Islet precursor cell (in vitro differentiated cells): ENCODE data around the gene SCMH1.
A peak's percentile ranks its signal among the peaks of the same experiment; 100 is the strongest.
"Not testable (repeated sequence)": the region's sequence is repeated elsewhere in the genome, so short reads cannot be mapped to it uniquely, and the experiment has no call there.

Source experiments
- DNase-seq: peaks from one replicate; pipeline ENCODE4 v3.0.0-alpha.2; 2018

The SCMH1 gene

DNA sequence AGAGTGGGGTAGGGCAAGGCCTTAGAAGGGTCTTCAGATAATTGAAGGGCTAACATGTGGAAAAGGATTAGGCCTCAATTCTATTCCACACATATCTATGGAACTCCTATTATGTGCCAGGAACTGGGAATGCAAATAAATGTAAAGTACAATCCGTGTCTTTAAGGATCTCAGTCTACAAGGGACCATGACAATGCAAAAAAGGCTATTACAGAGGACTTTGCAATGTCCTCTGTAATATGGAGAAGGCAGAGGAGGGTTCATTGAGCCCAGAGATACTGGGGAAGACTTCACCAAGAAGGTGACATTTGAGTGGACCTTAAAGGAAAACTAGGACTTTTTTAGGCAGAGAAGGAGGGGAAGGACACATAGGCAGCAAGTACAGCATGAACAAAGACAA lies 4.5 kb upstream of the SCMH1 start:
- no peak for DNase-seq

DNA sequence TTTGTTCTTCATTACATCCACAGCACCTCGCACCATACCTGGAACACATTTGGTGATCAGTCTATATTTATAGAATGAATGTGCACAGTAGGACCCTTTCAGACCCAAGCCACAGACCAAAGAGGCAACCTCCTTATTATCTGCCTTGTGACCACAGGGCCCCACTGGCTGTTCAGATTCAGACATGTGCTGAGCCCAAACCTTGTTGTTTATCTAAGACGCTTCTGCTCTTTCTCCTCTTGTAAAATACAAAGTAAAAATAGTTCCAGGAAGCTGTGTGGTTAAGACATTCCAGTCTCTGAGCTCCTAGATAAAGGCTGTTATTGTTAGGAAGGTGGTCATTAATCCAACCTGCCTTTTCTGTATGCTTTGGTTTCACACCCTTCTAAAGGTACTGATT lies 3.6 kb upstream of the SCMH1 start:
- DNase-seq = peak; percentile 70

DNA sequence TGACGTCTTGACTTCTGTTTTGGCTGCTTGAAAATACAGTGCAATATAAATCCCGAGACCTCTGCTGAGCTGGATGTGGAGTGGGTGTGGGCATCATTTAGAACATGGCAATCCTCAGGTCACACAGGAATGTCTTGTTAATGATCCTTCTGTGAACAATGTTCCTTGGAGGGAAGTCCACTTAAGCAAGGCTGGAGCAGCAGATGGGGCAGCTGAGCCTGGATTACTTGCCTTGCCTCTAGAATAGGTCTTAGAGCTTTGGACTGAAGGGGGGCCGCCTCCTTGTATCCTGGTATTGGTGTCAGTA lies 926 bp upstream of the SCMH1 start:
- no peak for DNase-seq

DNA sequence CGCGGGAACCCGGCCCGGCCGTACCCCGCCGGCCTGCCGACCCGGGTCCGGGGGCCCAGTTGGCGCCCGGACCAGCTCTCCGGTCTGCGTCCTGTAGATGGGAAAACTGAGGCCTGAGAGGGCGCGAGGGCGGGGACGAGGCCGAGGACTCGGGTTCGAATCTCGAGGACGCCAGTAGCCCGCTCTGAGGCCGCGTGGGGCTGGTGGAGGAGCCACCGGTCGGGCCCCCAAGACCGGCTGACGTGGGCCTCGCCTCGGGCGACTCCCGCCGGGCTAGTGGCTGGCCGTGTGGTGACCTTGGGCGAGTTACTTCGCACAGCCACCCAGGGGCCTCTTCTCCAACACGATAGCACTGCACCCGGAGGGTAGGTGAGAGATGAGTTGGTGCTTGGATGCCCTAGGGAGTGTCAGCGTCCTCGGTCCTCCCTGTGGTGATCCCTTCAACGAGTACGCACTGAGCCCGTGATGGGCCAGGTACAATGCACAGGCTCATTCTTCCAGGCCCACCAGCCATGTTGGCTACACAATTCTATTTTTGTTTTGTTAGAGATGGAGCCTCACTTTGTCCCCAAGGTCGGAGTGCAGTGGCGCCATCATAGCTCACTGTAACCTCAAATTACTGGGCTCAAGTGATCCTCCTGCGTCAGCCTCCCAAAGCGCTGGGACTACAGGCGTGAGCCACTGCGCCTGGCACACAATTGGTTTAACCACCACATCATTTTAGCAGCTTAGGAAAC lies 404 bp upstream of the SCMH1 start:
- peak; percentile 63 for DNase-seq

DNA sequence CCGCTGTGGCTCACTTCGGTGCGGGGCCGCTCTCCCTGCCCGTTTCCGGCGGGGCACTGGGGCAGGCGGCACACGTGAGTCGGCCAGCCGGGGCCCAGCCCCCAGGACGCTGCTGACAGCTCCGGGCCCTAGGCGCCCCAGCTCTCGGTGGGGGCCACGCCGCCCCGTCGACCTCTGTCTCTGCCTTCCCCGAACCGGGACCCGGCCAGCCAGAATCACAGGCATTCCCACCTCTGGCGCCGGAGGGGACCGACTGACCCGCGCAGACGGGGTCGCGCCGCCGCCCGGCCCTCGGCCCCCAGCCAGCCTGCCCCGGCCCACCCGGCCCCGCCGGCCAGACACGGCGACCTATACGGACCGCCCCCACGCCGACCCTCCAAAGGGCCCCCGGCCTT lies 755 bp downstream of the SCMH1 start:
- DNase-seq = peak; percentile 67

DNA sequence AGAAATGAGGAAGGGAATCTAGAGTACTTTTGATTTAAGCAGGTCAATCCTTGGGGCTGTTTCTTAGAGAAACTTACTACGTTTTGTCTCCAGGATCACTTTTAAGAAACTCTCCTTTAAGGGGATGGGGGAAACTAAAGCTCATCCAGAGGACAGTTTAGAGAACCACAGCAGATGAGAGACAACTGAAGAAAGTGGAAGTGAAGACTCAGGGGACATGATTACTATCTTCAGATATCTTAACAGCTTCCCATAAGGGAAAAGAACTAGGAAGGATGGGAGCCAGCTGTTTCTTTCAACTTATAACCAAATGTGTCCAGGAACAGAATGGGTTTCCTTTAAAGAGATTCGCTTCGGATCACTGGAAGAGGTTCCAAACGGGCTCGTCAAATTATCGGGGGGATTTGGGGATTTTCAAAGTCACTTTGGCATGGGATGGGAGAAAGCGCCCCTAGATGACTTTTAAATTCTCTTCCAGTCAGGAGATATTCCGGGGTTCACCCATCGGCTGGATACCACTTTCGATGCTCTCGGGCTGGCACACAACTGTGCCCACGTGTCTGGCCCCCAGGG lies 1.2 kb downstream of the SCMH1 start:
- no peak for DNase-seq

DNA sequence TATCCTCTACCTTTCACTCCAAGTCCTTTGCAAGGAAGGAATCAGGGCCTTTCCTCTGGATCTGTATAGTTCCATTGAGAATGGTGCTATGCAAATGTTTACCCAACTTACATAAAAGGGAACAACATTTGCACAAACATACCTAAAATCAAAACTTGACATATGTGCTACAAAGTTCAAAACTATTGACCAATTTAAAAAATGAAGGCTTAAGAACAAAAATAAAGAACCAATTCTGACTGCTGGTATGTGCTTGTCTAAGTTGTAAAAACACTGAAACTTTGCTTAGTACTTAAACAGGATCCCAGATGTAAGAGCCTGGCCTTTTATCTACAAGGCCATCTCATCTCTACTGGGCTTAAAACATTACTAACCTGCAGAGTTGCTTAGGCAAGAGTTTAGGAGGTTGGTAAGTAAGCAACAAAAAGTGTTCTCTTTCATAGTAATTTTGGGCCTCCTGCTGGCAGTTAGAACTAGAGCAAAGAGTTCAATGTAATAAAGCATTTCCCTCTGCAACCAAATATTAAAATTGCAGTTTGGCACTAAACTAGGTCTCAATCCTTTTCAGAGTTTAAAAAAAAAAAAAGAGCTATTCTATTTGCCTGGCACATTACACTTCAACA lies 2.0 kb downstream of the SCMH1 start:
- no peak for DNase-seq

DNA sequence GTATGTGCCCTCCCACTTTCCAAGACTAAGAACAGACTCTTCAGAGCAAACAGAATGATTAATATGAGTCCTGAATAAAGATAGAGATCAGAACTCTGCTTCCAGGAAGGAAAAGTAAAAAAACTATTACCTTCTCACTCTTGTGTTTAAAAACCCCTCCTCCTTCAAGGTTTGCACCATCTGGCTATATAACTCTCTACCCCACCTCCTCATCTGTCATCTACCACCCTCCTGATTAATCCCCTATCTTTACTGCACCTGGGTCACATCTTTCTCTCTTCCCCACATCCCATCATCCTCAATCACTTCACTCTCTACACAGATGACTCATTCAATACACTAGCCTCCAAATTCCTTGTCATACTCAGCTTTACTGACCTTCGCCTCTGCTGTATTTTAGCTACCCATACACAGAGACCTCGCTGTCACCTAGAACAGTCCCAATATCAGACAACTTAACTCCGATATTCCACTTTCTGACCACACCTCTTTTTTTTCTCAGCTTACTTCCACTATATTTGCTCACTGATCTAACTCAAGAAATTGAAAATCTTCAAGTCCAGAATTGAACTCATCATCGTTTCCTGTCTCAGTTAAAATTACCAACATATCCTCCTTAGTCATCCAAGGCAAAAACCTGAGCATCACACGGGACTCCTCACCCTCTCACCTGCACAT lies 3.7 kb downstream of the SCMH1 start:
- DNase-seq = no peak

DNA sequence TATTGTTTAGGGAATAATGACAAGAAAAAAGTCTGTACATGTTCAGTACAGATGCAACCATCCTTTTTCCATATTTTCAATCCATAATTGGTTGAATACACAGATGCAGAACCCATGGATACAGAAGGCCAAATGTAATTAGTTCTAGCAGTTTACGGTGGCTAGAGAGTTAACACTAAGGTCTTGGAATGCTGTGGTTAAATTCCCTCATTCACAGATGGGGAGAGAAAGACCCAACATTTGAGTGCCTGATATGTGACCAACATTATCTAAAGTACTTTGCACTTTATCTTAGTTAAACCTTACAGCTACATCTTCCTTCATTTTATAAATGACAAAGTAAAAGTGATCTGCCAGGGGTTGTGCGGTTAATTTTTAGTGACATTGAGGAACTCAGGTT lies 5.3 kb downstream of the SCMH1 start:
- DNase-seq = no peak

DNA sequence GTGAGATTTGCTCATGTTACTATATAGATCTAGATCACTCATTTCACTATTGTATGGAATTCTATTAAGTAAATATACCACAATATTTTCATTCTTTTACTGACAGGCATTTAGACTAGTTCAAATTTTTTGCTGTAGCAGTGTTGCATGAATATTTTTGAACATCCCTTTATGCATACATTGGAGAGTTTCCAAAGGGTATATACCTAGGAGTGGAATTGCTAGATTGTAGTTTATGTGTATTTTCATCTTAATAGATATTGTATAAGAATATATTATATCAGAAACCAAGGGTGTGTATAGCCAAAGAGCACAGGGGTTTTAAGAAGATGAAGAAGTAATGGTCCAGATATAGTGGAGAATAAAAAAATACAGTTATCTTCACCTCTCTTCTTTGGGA lies 6.2 kb downstream of the SCMH1 start:
- DNase-seq = no peak

DNA sequence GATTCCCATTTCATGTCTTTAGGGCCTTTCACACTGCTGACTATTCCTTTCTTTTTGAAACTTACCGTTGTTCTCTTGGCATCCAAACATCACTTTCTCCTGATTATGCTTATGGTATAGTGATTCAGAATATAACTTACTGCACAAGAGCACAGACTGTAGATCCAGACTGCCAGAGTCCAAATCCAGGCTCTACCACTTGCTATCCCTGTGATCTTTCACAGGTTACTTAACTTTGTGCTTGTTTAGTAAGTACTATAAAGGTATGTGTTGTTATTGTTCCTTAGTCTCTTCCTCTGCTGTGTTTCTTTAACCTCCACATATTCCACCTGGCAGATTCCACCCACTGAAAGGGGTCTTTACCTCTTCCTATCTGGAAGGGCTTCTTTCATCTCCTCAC lies 8.4 kb downstream of the SCMH1 start:
- no peak for DNase-seq

DNA sequence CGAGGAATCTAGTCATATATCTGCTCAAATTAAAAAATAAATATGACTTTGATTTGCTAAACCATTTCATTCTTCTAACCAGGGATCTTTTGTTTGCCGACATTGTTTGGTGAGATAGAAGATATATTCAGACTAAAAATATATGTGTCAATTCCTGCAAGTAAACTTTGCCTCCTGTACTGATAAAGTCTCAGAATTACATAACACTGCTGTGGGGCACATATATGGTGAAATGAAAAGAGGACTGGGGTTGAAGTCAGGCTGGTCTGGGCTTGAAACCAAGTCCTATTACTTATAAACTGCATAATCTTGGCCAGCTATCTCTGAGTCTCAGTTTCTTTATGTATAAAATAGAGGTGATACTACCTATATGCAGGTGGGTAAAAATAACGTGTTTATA lies 9.8 kb downstream of the SCMH1 start:
- DNase-seq = no peak

DNA sequence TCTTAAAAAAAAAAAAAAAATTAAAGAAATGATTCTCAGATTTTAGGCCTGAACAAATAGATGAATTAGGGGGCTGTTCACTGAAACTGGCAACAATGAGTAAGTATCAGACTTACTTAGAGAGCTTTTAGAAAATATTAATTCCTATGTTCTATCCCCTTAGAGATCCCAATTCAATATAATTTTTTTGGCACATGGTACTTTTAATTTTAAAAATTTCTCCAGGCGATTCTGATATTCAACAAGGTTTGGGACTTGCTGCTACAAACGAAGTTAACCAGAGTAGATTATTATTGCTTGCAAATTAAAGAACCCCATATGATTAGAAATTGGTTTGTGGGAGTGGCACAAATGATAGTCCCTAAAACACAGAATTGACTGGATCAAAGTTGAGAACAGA lies 11.4 kb downstream of the SCMH1 start:
- no peak for DNase-seq

DNA sequence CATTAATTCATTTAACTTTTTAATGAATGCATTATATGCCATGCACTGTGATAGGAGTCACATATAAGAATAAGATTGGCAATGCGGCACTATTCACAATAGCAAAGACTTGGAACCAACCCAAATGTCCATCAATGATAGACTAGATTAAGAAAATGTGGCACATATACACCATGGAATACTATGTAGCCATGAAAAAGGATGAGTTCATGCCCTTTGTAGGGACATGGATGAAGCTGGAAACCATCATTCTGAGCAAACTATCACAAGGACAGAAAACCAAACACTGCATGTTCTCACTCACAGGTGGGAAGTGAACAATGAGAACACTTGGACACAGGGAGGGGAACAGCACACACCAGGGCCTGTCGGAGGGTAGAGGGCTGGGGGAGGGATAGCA lies 12.9 kb downstream of the SCMH1 start:
- DNase-seq = not testable (repeated sequence)

DNA sequence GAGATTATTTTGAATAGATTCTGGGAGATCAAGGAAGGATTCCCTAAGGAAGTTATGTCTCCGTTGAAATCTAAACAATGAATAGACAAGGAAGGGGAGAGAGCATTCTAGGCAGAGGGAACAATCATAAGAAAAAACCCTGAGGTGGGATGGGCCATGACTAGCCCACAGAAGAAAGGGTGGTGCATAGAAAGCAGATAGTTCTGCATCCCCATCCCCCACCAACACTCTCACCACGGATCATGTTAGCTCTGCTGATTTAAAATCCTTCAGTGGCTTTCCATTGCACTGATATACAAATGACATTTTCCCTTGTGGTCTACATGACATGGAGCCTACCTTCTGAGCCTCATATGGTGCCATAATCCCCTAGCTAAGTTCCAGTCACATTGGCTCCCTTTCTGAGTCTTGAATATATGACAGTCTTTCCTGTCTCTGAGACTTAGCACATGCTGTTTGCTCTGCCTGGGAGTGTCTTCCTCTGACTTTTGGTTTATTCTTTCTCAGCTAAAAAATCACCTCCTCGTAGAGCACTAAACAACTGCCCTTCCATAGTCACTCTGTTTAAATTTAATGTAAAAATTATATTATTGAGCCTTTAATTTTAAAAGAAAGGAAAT lies 15.2 kb downstream of the SCMH1 start:
- no peak for DNase-seq

DNA sequence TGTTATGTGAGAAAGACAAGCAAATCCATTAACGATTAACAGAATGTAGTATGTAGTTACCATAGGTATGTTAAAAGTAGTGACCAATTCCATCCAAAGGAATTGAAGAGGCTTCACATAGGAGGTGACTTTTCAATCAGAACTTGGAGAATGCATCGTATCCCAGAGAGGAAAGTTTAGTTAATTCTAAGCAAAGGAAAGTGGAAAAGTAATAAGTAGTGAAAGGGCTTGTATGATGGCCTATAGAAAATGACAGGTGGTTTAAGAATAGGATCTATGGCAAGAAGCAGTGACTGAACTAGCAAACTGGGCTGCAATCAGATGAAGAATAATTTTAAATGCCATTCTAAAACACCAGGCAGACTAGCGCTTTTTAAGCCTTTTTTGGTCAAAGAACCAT lies 16.6 kb downstream of the SCMH1 start:
- DNase-seq = no peak

DNA sequence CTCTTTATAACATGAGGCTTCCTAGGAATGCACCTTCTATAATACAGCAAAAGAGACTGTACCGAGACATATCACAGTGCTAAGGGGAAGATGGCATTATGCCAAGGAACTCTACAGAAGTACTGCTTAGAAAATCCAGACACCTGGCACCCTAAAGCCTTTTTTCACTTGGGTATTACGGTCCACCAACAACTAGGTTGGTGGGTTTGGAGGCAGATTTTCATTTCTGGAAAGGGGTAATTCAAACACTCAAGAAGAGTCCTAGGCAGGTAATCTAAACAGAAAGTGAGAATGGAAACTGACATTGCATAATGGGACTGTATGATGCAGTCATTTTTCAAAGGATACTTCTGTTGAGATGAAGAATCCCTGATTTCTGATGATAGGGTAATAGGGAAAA lies 19.6 kb downstream of the SCMH1 start:
- DNase-seq = no peak

DNA sequence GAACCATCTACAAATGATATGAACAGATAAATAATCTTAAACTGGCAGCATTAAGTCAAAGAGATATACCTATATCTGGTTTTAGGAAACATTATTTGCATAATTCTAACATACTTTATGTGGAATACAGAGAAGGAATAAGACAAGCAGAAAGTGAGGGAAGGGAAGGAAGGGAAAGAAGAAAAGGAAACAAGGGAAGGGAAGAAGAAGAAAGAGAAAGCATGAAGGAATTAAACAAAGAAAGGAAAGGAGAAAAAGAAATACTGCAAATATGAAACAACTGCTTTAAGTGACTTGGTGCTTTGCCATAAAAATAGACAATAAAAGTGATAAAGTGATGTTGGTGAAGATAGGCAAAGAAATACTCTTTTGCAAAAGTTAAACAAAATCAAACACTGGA lies 20.1 kb downstream of the SCMH1 start:
- no peak for DNase-seq

DNA sequence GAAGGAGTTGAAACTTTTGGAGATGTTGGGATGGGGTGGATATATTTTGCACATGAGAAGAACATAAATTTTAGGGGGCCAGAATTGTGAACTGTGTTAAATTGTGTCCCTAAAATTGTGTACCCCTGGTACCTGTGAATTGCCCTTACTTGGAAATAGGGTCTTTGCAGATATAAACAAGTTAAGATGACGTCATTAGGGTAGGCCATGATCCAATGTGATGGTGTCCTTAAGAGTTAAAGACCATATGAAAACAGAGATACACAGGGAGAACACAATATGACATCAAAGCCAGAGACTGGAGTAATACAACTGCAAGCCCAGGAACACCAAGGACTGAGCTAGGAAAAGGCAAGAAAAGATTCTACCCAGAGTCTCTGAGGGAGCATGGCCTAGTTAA lies 24.0 kb downstream of the SCMH1 start:
- no peak for DNase-seq

DNA sequence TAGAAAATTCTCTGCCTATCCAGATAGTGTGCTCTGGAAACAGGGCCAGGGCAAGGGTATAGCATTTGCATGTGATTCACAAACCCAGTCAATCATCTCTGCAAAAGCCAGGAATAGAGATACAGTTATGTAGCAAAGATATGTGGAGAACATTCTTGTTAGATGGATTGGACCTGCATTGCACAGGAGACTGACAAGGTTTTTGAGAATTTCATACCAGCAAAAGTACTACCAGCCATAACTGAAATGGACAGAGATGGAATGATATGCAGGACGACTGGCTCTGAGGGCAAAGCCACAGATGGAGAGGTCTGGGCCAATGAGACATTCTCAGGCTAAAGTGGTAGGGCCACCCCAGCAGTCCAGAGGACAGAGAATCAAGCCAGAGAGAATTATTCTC lies 24.7 kb downstream of the SCMH1 start:
- DNase-seq = no peak

DNA sequence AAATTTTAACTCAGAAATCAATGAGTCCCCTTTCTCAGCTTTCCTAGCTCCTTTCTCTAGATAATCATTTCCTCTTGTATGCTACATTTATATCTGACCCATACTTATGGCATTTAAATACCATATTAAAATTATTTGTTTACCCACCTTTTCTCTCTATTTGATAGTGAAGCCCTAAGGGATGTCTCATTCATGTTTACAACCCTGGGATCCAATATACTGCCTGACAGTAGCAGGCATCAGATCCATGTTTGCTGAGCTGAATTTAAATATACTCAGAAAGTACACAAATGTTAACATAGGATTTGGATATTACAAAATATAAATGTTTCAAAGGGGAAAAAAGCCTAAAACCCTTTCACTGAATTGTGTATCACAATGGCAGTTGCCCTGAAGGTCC lies 26.5 kb downstream of the SCMH1 start:
- DNase-seq = no peak

DNA sequence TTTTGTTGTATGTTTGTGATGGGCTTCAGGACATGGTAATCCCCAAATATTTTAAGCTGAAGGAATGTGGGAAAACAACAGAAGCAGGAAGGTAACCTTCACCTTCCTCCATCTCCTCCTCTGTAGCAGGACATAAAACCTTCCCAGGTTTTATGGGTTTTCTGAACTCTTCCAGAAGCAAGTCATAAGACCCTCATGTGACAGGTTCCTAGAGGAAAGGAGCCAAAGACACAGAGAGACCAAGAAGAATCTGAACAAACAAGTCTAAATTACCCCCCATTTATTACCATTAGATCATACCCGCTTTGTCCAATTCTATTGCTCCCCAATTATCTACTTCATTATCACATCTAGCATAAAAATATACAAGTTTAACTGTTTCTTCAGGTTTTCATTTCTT lies 28.8 kb downstream of the SCMH1 start:
- DNase-seq = no peak

DNA sequence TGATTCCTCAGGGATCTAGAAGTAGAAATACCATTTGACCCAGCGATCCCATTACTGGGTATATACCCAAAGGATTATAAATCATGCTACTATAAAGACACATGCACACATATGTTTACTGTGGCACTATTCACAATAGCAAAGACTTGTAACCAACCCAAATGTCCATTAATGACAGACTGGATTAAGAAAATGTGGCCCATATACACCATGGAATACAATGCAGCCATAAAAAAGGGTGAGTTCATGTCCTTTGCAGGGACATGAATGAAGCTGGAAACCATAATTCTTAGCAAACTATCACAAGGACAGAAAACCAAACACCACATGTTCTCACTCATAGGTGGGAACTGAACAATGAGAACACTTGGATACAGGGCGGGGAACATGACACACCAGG lies 30.5 kb downstream of the SCMH1 start:
- not testable (repeated sequence) for DNase-seq

DNA sequence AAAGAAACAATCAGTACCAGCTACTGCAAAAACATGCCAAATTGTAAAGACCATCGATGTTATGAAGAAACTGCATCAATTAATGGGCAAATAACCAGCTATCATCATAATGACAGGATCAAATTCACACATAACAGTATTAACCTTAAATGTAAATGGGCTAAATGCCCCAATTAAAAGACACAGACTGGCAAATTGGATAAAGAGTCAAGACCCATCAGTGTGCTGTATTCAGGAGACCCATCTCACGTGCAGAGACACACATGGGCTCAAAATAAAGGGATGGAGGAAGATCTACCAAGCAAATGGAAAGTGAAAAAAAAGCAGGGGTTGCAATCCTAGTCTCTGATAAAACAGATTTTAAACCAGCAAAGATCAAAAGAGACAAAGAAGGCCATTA lies 35.1 kb downstream of the SCMH1 start:
- not testable (repeated sequence) for DNase-seq
